ENCODE measurements around the gene CDT1.

DNA sequence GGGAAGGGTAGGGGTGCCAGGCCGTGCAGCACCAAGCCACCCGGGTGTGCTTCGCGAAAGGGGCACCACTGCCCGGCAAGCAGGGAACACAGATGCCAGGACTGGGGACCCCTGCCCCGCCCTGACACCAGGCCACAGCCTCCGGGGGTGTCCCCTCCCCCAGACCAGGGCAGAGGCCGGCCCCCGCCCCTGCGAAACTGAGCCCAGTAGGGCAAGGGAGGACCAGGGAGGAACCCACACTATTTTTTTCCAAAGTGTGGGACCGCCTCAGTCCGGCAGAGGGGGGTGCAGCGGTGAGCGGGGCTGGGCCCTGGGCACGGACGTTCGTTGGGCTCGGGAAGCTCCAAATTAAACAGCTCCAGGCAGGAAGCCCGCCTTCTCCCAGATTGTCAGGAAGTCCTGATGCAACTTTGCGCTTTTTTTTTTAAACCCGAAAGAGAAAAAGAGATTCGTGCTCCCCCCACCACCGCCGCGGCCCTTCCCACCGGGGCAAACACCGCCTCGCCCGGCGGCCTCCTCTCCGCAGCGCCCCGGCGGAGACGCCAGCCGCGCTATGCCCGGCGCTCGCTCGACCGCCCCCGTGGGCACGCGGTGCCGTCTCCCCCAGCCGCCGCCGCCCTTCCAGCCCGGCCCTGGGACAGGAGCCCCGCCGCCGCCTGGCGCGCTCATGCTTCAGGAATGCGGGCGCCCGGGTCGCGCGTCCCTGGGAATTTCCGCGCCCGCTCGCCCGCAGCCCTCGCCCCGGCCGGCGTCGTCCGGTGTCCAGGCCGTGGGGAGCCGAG lies 19.3 kb upstream of the CDT1 start:
- TF ChIP-seq, protein P1, sequence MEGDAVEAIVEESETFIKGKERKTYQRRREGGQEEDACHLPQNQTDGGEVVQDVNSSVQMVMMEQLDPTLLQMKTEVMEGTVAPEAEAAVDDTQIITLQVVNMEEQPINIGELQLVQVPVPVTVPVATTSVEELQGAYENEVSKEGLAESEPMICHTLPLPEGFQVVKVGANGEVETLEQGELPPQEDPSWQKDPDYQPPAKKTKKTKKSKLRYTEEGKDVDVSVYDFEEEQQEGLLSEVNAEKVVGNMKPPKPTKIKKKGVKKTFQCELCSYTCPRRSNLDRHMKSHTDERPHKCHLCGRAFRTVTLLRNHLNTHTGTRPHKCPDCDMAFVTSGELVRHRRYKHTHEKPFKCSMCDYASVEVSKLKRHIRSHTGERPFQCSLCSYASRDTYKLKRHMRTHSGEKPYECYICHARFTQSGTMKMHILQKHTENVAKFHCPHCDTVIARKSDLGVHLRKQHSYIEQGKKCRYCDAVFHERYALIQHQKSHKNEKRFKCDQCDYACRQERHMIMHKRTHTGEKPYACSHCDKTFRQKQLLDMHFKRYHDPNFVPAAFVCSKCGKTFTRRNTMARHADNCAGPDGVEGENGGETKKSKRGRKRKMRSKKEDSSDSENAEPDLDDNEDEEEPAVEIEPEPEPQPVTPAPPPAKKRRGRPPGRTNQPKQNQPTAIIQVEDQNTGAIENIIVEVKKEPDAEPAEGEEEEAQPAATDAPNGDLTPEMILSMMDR (IDR thresholded peaks at IDR 0.05) = peak; percentile 52; the same call in 1 of the 2 replicates
- TF ChIP-seq, protein P2, sequence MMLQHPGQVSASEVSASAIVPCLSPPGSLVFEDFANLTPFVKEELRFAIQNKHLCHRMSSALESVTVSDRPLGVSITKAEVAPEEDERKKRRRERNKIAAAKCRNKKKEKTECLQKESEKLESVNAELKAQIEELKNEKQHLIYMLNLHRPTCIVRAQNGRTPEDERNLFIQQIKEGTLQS (CRISPR knock-in tag; conservative IDR thresholded peaks at IDR 0.05) = no peak
- TF ChIP-seq, protein P3, sequence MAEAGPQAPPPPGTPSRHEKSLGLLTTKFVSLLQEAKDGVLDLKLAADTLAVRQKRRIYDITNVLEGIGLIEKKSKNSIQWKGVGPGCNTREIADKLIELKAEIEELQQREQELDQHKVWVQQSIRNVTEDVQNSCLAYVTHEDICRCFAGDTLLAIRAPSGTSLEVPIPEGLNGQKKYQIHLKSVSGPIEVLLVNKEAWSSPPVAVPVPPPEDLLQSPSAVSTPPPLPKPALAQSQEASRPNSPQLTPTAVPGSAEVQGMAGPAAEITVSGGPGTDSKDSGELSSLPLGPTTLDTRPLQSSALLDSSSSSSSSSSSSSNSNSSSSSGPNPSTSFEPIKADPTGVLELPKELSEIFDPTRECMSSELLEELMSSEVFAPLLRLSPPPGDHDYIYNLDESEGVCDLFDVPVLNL (CRISPR knock-in tag; IDR thresholded peaks at IDR 0.05; ENCODE audit: borderline replicate concordance, low read depth) = no peak
- TF ChIP-seq ZNF263 (CRISPR knock-in tag; IDR thresholded peaks at IDR 0.05; ENCODE audit: low read depth) = no peak

Measured in WTC11 (cell line).